GM18858 (cell line): ENCODE measurements around the gene CACNA2D3.

Experiments used
- ATAC-seq: cut with Tn5 transposase; IDR thresholded peaks from one replicate; pipeline ENCODE4 v1.9.1; 2021; ENCODE audit not compliant: unreplicated experiment

The CACNA2D3 gene

DNA sequence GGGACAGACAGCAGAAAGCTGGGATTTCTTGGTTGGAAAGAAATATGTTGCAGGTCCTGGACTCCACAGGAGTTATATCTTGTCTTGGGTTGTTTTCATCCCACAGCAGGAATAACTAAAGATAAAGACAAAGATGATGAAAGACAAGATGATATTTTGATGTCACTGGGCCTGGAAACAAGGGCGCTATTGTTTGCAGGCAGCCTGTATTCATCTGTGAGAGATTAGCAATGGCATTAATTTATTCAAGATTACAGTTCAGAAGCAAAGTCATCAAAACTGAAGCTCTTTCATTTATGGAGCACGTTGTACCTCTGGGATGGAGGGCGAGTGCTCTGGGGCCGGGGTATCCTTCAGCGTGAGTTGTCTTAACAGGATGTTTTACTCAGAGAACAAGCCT is 591.7 kb downstream of the CACNA2D3 start:
- no peak for ATAC-seq

DNA sequence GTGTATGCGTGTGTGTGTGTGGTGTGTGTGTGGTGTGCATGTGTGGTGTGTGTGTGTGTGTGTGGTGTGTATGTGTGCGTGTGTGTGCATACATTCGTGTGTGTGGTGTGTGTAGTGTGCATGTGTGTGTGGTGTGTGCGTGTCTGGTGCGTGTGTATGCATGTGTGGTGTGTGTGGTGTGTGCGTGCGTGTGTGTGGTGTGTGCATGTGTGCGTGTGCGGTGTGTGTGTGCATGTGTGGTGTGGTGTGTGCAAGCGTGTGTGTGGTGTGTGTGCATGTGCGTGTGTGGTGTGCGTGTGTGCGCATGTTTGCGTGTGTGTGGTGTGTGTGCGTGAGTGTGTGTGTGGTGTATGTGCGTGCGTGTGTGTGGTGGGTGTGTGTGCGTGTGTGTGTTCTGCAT is 595.2 kb downstream of the CACNA2D3 start:
- no peak for ATAC-seq

DNA sequence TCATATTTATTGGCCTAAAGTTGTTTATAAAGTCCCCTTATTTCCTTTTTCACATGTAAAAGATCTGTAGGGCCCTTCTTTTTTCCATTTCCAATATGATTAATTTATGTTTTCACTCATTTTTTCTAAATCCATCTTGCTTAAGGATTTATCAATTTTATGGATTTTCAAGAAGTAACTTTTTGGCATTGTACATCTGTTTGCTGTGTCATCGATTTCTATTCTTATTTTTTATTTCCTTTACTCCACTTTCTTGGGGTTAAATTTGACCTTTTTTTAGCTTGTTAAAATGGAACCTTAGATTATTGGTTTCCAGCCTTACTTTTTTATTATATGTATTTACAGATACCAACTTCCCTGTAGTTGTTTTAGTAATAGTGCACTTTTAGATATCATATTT is 597.6 kb downstream of the CACNA2D3 start:
- no peak for ATAC-seq

DNA sequence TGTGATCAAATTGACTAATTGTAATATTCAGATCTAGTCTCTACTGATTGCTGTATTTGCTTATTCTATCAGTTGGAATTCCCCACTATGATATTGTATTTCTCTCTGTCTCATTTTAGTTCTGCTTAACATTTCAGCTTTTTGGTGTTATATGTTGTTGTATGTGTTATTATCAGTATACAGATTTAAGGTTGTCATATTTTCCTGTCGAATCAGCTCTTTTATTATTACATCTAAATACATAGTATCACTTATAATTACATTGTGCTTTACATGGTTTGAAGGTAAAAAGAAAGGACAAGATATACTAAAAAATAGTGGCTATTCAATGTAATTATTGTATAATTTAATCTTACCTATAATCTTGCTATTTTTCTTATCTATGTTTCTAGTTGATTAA is 598.3 kb downstream of the CACNA2D3 start:
- no peak for ATAC-seq

DNA sequence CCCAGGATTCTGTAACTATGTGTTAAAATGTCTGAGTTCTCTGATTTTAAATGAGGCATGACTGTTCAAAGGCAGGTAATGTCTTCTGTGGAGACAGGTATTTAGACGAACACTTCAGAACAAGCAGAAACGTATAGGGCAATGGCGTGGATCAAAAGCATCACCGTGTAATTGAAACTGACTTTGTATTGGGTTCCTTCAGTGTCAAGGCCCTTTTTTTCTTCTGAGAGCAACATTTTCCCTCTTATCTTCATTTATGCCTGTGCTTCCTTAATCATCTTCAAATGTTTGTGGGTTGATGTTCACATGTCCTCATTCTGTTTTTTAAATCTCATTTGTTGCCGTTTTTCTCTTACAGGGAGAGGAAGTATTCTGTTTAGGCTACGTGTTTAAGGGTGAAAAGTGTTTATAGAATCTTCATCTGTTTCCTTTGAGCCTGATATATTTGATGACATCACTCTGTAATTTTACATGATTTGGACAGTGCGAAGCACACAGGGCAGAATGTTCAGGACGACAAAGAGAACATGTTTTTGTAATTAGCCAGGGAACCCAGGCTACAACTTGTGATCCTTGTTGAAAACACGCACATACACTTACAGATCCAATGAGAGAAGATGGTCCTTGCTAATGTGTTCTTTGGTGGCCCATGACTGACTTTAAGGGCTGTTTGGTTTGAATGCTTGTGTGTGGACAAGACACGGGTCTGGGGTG is 609.5 kb downstream of the CACNA2D3 start:
- no peak for ATAC-seq

DNA sequence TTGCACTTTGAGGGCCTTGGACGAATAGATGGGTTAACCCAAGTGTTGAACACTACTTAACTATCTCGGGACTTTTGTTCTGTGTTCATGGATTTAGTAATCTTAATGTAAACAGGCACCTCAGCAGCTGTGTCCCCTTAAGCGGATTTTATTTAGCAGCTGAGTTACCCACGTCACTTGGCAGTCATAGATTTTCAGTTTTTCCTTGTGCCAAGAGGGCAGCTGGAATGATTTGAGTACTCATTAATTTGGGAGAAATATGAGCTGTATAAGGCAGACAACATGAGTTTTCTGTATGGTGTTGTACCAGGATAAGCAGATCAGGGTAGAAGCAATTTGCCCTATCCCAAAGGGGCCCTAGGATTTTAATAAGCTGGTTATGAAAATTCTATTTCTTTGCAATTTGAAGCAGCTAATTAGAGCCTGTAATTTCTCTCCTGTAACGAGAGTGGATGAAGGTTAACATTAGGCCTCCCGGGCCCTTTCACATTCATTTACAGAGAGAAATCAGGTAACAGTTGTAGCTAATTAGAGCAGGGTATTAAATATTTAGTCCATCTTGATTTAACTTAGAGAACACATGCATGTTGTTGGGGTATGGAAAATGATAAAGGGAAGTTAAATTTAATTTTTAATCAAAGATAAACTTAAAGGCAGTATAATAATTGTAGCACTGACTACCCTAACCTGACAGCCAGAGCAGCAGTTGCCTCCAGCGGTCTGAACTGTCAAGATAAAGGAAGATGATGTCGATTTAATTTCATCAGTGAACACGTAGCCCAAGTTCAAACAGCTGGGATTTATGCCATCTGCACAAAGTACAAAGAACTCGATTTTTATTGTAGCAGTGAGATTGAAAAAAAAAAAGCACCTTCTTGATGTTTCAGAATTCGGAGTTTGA is 611.0 kb downstream of the CACNA2D3 start:
- ATAC-seq: no peak

DNA sequence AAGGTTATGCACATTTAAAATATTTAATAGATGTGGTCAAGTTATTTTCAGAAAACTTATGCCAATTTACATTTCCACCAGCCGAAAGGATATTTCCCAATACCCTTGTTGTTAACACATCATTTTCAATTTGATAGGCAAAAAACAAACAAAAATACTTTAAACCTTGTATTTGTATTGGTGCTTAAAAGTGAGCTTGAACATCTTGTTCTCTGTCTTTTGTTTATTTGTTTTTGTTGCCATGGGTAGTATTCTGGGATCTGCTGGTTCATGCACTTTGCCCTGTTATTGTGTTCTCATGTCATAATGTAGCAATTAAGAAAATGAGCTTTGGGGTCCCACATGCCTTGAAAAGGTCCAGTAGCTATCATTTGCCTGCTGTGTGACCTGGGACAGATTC is 614.1 kb downstream of the CACNA2D3 start:
- no peak for ATAC-seq

DNA sequence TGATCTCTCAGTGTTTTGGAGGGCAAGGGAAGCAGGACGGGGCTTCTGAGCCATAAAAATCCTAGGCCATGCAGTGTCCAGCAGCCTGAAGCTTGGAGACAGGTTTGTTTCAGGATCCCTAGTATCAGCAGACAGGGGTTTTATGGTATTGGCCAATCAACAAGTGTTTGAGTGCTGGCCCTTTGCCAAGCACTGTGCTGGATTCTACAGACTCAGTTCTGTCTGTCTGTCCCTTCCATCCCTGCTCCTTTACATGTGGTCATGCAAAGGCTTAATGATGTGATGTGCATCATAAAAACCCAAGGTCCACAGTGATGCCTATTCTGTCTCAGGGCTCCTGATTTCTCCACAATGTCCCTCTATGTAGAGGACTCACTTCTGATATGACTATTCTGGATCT is 621.4 kb downstream of the CACNA2D3 start:
- ATAC-seq: no peak

DNA sequence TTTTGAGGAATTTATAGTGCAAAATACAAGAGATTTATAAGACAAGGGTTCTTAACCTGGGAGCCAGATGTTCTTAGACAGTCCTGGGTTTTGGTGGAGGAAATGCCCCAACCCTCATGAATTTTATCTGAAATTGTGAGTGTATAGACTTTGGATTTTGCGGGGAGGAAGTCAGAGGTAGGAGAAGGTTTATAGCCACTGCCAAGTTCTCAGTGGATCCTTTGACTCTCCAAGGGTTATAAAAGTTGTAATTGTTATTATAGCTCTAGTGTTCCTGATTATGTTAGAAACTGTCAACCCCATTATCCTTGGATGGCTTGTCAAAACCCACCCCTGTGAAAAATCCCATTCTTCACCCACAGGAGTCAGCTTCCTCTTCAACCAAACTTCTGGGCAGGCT is 621.9 kb downstream of the CACNA2D3 start:
- ATAC-seq: no peak

DNA sequence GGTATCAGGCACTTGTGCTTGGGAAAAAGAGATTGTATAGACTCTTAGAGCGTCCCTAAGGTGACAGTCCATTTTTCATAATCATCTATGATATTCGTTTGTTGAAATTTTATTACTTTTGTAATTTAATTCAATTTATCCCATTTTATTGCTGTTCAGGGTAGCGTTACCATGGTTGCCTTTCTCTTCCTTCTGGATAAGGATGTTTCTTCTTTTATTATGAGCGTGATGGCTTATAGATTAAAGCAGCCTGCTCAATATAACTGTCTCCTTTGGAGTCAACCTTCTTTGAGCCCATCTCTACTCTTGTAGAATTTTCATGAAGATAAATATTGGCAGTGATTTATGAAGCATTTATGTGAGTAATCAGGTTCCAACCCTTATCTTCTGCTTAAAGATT is 623.5 kb downstream of the CACNA2D3 start:
- ATAC-seq: no peak

DNA sequence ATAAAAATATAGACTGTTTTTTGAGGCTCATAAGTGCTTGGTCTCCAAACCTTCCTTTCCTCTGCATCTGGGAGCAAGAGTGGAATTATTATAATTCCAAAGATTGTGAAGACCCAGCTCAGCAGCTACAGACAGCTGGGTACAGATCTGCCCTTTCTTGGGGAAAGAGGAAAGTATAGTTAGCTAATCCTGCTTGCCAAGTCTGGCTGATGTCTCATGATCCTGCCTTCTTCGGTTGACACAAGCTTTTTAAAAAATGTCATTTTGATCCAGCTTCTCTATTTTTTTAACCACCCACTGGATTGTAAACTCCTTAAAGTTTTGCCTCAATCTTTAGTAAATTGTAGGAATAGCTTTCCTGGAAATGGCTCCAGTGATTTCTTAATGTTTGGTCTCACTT is 624.4 kb downstream of the CACNA2D3 start:
- no peak for ATAC-seq

DNA sequence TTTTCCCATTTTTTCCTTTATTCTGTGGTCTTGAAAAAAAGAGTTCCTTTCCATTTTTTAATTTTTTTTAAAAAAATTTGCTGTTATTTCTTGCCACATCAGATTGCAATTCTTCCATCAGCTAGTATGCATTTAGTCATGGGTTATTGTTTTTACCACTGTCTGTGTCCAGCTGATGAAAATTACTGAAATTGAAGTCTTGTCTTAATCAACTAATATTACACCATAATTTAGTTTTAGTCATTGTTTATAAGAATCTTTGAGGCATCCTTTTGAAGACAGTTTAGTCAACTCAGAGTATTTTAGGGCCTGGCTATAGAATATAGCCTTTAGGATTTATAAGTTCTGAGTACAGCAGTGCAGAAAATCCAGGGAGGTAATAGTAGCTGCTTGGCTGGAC is 633.4 kb downstream of the CACNA2D3 start:
- no peak for ATAC-seq

DNA sequence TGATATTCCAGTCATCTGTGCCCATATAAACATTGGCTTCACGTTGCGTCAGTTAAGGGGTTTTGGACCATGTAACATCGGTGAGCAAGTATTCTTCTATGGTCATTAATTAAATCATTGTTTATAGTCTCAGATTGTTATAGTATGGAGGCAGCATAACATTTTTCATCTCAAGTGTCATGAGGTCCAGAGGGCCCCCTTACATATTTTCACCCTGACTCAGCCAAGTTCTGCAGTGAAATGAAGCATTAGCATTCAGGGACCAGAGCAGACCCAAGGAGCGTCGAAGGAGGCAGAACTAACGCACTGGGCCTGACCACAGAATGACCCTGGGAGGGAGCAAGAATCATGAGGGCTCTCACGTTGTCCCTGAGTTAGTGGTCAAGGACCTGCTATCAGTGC is 634.0 kb downstream of the CACNA2D3 start:
- ATAC-seq: no peak

DNA sequence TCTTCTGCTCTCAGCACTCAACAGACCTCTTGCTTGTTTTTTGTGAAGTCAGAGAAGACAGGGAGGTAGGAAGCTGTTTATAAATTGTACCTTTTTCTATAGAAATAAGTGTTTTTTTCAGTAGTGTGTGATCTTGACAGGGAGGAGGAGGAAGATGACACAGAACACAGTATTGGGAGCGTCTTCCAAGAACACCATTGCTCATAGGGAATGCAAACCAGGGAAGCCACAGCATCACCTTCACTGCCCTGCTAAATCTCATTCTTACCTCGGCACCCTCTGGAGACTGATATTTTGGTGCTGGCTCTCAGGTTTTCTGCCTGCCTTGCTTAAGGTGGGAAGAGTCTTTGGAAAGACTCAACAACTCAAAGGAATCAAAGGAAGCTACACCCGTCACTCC is 636.1 kb downstream of the CACNA2D3 start:
- ATAC-seq: no peak

DNA sequence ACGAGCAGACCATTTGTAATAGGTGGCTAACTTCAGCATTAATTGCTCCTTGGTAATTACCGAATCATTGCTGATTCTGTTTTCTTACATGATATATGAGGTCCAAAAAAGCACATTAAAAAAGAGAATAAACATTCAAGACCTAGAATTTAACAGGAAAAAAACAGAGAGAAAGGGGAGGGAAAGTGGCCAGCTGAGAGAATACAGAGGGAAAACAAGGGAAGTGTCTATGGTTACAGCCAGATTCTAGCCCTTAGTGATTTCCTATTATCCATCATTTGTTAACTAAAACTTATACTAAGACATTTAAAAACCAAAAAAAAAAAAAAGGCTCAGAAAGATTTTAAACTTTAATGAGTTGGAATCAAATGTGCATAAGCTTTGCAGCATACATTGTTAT is 636.8 kb downstream of the CACNA2D3 start:
- no peak for ATAC-seq

DNA sequence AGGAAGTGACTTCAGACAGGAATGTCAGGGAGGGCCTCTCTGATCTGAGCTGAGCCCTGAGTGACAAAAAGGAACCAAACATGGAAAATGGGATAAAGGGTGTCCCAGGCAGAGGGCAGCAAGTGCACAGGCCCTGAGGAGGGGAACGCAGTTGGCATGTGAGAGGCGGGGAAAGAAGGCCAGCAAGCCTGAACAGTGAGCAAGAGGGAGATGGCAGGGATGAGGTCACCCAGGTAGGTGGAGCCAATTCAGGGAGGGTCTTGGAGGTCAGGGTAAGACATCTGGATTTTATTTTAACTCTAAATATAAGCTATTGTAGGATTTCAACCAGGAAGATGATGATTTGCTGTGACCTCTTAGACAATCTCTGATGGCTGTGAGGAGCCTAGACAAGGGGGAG is 637.8 kb downstream of the CACNA2D3 start:
- ATAC-seq: no peak

DNA sequence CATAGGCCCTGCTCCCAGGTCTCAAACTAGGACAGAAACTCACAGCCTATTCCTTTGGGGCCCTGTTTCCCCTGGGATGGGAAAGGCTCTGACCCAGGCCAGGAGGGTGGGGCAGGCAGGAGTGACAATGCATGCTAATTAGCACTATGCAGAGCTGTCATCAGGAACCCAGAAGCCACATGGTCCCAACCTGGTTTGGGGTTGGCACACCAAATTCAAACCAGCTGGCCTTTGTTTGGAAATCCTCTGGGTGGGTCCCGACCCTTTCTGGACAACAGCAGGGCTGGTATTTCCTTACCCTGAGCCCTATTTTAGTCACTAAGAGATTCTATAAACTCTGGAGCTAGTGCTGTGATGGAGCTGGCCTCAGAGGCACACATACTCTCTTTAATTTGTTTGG is 639.3 kb downstream of the CACNA2D3 start:
- ATAC-seq: no peak

DNA sequence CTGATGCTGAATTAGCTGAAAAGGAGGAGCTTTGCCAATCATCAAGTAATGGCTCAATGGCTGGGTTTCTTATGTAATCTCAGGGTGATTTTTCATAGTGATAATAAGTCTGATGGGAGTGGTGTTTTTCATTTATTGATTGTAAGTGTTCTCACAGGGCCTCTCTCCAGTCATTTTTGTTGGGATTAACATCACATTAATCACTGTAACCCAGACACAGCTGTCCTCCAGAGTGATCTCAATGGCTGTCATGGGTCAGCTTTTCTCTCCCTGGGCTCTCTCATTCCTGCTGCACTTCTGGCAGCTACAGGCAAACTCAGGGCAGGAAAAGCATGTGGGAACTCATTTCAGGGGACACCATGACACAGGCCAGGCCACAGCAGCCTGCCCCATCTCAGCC is 642.6 kb downstream of the CACNA2D3 start:
- no peak for ATAC-seq

DNA sequence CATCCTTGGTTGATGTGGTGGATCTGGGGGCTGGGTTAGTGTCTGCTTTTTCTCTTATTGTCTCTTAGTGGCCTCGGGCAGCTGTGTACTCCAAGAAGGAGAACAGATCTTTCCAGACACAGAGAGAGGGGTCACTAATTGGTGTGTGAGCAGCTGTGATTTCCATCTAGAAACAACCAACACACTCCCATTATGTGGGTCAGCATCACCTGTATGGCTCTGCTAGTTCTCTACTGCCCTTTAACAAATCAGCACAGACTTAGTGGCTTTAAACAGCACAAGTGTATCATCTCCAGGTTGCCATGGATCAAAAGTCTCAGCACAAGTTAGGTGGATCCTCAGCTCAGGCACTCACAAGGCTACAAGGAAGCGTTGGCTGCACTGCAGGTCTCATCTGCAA is 648.7 kb downstream of the CACNA2D3 start:
- no peak for ATAC-seq

DNA sequence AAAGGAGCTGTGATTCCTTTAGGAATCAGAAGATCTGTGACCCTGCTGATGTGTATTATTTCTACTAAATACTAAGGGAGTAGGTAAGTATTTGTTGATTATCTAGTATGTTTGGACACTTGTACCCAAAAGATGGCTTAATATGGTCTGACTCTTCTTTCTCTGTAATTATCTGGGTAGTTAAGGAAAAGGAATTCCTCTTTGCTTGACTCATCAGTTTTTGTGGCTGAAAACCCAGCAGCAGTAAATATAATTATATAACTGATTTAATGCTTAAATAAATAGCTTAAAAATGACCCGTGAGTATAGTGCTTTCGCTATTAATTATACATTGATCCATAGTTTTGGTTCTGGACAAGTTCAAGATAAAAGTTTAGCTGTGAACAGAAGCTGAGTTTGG is 649.7 kb downstream of the CACNA2D3 start:
- no peak for ATAC-seq

DNA sequence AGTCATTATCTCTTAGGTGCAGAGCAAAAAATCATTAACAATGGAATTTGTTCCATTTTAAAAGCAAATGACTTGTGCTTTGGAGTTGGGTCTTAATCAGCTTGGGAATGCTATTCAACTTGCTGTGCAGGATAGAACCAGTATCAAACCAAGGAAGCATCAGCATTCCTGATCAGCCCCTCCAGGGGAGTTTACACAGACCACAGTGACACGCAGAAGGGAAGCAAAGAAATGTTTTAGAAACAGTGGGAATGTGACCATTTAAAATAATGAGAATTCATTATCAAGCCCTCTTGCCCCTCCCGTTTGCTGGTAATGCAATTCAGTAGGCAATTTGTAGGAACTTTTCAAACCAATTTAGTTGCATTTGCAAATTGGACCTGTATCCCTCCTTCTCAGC is 650.4 kb downstream of the CACNA2D3 start:
- ATAC-seq: no peak

DNA sequence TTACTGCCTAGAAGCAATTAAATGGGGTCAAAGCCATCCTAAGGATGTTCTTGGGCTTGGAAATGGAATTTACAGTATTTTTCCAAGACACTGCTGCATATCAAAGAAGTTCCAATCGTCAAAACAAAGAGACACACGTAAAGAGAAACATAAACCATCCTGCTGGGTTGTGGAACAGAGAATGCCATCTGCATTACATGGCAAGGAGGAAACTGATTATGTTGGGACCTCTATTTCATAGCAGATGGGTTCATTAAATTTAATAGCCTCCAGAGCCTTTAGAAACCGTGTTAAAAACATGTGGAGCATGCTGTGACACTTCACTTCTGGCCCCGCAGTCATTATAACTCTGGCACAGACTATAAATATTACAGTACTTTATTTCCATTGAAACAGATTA is 650.9 kb downstream of the CACNA2D3 start:
- ATAC-seq: no peak

DNA sequence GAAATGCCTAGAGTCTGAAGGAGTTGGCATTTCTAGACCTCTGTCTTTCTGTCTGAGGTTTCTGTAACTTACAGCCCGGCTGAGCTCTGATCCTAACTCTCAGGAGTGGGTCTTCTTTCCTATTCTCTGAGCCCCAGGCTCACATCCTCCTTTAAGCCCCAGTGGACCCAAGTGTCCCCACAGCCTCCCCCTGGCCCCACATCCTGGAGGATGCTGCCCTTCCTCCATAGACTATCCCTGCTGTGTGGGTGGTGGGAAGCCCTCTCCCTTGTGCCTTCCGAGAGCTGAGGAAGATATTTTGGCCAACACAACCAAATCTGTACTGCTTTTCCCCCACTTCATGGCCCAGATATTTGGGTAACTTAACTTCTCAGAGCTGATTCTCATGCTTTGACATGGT is 654.2 kb downstream of the CACNA2D3 start:
- no peak for ATAC-seq
